Activated CD8-positive, alpha-beta memory T cell treated with anti-CD3 and anti-CD28 coated beads, Interleukin-2, amount 50 U/mL, for 4 hours (primary cell): ENCODE results near the gene SLC25A1.

Source experiments
- DNase-seq: peaks from one replicate; pipeline ENCODE4 v3.0.0-alpha.2; 2020

Gene SLC25A1

DNA sequence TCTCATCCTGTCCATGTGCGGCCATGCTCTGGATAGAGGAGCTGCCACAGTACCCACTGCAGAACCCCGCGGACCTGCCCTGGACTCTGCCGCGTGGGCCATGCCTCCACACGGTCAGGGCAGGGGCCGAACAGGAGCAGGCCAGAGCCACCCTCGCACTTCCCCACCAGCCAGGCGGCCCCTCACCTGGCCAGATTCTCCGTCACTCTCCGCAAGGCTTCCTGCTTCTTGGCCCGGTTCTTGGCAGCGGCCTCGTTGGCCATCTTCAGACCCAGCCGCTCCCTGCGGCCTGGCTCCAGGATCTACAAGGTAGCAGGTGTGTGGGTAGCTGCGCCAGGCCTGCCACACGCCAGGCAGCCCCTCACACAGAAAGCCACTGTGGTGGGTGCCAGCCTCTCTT lies 43.7 kb downstream of the SLC25A1 start:
- DNase-seq = no peak

DNA sequence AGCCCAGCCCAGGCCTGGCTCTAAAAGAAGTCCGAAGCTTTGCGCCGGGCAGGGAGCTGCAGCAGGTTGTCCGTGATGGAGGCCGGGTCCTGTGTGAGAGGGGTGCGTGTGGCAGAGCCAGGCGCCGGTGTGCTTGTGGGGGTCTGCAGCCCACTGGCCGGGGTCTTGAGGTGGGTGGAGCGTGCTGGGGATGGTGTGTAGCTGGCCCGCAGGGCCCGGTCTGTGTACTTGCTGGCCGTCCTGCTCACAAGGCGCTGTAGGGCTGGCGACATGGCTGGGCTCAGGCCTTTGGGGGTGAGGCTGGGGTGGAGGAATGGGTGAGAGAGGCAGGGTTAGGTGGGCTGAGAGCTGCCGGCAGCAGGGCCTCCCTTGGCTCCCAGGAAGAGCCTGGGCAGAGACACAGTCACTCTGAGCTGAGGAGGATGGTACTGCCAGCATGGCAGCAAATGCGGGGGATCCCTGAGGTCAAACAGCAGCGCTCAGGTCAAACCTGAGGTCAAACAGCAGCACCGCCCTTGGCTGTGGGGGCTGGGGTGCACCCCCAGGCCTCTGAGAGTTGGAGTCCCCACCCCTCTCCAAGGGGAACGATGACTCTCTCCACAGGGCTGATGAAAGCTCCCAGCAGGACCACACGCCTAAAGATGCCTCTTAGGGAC lies 44.2 kb downstream of the SLC25A1 start:
- no peak for DNase-seq

DNA sequence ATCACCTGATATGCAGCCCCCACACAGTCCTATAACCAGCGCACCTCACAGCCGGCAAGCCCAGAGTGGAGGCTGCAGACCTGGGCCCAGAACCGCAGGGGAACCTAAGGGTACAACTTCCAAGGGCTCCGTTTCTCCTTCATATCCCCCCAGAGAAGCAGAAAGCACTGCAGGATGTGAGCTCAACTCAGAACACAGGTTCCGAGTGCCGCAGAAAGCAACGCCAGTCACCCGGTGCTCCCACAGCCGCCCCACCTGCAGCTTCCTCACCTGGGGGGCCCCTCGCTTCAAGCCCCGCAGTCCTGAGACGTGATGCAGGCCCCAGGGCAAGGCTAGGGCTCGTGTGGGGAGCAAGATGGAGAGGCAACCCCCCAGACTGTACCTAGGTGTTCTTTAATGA lies 45.0 kb downstream of the SLC25A1 start:
- no peak for DNase-seq

DNA sequence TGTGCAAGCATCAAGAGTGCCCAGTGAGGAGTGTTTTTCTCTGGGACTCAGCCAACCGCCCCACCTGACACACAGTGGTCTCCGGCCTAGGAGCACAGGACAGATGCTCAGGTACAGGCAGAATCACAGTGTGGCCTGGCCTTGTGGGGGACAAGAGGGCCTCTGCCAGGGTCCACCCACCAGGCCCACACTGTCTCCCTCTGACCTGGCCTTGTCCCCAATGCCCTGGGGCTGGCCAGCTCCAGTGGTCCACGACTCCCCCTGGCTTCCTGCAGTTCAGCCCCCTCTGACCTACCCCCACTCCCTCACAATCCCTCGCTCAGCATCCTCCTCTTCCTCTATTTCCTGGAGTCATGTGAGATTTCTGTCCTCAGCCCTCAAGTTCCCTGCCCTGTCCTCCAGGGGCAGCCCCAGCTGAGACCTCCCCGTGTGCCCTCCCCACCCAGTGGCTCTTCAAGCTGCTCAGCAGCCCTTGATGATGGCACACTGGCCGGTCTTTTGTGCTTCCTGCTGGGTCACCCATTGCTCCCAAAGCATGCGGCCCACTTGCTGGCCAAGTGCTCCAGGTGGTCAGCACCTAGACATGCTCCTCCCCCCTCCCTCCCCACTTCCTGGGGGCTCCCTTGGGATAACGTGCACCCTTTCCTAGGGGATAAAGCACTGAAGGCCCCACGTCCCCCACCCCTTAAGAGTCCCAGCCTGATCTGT lies 45.7 kb downstream of the SLC25A1 start:
- DNase-seq = no peak

DNA sequence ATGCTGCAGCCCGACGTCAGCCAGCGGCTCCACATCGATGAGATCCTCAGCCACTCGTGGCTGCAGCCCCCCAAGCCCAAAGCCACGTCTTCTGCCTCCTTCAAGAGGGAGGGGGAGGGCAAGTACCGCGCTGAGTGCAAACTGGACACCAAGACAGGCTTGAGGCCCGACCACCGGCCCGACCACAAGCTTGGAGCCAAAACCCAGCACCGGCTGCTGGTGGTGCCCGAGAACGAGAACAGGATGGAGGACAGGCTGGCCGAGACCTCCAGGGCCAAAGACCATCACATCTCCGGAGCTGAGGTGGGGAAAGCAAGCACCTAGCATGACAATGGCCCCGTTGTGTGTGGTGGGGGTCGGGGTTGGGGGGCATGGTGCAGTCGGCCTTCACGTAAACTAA lies 46.4 kb downstream of the SLC25A1 start:
- no peak for DNase-seq

GRCh38 chr22:19131685-19132015 lies 46.9 kb downstream of the SLC25A1 start:
- no peak for DNase-seq

DNA sequence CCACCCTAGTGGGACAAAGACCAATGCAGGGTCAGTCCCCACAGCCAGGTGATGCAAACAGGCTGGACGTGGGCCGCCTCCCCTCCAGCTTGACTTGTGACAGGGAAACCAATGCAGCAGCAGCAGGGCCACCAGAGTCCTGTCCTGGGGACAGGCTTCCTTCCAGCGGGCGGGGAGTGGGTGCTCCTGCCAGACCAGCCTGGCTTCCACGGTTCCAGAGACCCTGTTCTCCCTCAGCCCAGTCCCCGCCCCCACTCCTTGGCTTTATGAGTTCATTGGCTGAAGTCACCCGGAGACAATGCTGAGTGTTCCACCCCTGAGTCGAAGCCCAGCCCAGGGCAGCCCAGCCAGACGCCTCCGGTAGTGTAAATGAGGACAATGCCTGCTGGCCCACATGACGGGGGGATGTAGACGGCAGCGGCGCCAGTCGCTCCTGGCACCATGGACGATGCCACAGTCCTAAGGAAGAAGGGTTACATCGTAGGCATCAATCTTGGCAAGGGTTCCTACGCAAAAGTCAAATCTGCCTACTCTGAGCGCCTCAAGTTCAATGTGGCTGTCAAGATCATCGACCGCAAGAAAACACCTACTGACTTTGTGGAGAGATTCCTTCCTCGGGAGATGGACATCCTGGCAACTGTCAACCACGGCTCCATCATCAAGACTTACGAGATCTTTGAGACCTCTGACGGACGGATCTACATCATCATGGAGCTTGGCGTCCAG lies 47.4 kb downstream of the SLC25A1 start, which contains the start of gene TSSK2:
Gene TSSK2 (plus strand): TSS at position 350 of the 726 bp plus-strand sequence. CDS start 92 bp downstream, at position 442.
- no peak for DNase-seq

DNA sequence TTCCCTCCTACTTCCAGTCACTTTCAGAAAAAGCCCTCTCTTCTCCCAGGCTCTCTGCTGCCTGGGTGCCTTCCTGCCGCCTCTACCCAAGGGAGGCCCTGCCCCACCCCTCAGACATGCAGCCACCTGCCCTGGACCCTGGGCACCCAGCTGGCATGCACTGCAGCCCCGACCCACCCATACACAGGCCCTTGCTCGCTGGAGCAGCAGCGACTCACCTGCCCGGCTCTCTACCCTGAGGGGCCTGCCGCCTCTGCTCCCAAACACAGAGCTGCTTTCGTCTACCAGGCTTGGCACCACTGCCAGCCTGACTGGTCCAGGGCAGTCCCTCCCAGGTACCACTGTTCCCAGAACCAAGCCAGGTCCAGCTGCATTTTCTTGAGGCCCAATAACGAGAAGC lies 48.7 kb downstream of the SLC25A1 start:
- DNase-seq = no peak

DNA sequence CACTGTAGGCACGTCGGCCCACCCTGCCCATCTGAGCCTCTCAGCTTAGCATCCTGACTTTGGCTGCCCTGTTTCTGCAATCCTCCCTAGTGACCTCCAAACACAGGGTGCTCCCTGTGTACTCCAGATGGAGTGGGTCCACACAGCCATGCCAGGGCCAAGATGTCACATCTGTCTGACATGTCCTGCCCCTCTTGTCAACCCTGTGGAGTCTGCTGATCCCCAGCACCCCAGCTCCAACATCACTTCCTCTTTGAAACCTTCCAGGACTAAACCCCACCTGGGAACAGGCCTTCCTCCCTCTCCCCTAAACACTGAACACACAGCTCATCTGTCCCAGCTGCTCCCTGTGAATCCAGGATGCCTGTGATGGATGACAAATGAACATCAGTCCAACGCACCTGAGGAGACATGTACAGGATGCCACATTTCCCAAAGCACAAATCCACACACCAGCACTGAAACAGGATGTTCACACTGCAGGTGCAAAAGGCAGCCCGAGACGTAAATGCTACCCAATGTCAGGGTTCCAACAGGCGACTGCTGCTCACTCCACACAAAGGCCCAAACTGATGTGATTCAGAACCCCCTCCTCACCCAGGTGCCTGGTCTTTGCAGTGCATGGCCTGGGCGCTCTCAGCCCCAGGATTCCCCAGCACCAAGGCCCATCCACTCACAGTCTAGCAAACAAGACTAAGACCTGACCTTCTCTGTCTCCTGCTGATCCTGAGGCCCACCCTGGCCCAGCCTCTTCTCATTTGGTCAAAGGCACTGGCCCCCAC lies 49.4 kb downstream of the SLC25A1 start:
- no peak for DNase-seq

DNA sequence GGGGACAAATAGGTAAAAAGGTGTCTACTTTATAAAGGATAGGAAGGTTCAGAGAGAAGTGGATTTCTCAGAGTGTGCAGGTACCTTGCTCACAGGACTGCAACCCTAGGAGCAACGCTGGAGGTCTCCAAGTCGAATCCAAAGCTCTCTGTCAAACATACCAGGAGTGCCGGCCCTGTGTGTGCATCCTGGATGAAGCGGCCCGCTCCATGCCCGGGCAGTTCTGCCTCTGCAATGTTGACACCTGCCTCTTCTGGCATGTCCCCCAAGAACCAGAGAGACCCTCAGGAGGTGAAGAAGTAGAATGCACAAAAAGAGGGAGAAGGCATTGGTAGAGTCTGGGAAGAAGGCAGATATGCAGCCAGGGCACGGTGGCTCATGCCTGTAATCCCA lies 50.5 kb downstream of the SLC25A1 start:
- no peak for DNase-seq

- DNase-seq = no peak
Observed at GRCh38 chr22:19127329-19128008, 51.1 kb downstream of the SLC25A1 start.

DNA sequence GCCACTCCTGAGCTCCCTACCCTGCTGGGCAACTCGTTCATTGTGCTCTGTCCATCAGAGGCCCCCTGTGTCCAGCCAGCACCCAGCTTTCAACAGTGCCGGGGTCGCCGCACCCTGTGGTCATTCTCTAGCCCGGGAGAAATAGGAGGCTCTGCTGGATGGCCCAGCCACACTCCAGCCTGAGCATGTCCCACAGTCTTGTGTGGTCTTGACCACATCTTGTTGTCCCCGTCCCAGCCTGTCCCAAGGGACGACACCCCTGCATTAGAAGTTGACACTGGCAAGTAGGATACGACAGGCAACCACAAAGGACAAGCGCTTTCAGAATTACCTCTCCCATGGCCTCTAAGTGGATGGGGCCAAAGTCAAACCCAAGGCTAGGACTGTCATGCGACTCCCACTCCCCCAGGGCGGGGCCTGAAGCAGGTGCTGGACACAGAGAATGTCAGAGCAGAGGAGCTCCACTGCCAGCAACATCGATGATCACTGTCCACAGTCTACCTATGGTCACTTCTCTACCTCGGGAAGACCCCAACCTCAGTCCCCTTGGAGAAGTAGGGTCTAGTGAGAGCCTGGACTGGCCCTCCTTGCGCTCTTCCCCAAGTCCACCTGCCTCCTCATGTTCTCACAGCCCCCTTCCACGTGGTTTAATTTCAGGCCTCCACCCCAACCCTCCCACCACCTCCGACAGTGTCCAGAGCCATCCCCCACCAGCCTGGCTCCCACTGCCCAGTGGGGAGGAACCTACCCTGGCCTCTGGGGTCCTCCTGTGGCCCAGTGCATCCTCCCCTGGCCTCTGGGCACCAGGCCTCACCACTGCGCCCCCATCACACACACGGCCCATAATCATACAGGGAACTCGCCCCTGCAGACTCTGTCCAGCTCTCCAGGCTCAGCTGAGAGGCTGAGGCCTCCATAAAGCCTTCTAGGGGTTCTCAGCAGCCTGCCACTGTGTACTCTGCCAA lies 51.9 kb downstream of the SLC25A1 start:
- DNase-seq = no peak
